Measurements from ENCODE around the gene TERF2IP. TPM values are rescaled to one million over a fixed set of nuclear protein-coding genes. Genes with fewer than 3 reads are reported as not detected.

TERF2IP gene
- total and polyA plus RNA-seq, 2 of the 13 experiments (the other 11 are each of a cell fraction or from before 2014, with no cell fraction given), result 26.4 to 50.2 TPM

DNA sequence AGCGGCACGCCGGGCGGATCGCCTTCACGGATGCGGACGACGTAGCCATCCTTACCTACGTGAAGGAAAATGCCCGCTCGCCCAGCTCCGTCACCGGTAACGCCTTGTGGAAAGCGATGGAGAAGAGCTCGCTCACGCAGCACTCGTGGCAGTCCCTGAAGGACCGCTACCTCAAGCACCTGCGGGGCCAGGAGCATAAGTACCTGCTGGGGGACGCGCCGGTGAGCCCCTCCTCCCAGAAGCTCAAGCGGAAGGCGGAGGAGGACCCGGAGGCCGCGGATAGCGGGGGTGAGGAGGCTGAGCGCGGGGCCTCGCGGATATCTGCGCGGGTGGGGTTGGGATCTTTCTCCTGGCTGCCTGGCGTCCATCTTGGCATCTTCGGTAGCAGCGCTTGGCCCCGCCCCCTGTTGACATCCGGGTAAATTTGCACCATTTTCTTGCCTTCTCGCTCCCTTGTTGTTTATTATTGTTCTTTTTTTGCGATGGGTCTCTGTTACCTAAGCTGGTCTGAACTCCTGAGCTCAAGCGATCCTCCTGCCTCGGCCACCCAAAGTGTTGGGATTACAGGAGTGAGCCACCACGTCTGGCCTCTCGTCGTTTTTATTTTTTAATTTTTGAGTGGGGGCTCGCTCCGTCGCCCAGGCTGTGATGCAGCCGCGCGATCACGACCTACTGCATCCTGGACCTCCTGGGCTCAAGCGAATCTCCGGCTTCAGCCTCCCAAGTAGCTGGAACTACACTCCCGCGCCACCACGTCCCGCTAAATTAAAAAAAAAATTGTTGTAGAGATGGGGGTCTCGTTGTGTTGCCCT is 898 bp downstream of the TERF2IP start (continued):
- TF ChIP-seq, protein P1, sequence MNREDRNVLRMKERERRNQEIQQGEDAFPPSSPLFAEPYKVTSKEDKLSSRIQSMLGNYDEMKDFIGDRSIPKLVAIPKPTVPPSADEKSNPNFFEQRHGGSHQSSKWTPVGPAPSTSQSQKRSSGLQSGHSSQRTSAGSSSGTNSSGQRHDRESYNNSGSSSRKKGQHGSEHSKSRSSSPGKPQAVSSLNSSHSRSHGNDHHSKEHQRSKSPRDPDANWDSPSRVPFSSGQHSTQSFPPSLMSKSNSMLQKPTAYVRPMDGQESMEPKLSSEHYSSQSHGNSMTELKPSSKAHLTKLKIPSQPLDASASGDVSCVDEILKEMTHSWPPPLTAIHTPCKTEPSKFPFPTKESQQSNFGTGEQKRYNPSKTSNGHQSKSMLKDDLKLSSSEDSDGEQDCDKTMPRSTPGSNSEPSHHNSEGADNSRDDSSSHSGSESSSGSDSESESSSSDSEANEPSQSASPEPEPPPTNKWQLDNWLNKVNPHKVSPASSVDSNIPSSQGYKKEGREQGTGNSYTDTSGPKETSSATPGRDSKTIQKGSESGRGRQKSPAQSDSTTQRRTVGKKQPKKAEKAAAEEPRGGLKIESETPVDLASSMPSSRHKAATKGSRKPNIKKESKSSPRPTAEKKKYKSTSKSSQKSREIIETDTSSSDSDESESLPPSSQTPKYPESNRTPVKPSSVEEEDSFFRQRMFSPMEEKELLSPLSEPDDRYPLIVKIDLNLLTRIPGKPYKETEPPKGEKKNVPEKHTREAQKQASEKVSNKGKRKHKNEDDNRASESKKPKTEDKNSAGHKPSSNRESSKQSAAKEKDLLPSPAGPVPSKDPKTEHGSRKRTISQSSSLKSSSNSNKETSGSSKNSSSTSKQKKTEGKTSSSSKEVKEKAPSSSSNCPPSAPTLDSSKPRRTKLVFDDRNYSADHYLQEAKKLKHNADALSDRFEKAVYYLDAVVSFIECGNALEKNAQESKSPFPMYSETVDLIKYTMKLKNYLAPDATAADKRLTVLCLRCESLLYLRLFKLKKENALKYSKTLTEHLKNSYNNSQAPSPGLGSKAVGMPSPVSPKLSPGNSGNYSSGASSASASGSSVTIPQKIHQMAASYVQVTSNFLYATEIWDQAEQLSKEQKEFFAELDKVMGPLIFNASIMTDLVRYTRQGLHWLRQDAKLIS (CRISPR knock-in tag; IDR thresholded peaks at IDR 0.05), result no peak
- TF ChIP-seq ATM (IDR thresholded peaks at IDR 0.05; ENCODE audit: borderline replicate concordance), result no peak
- TF ChIP-seq ZFX (CRISPR knock-in tag; IDR thresholded peaks at IDR 0.05; ENCODE audit: low read depth), result peak; percentile 6; the same call in 1 of the 2 replicates
- no peak; the same call in 1 of the 2 replicates for TF ChIP-seq KDM3A (CRISPR knock-in tag; IDR thresholded peaks at IDR 0.05; ENCODE audit: low read depth)
- peak; percentile 95; the same call in 1 of the 2 replicates for TF ChIP-seq FOXK1 (CRISPR knock-in tag; IDR thresholded peaks at IDR 0.05; ENCODE audit: borderline replicate concordance, low read depth)
- TF ChIP-seq NFIC (IDR thresholded peaks at IDR 0.05; ENCODE audit: low read length), result no peak
- no peak for TF ChIP-seq CBX2 (IDR thresholded peaks at IDR 0.05; ENCODE audit: low read depth, low read length)
- 0 out of 2 replicates have a peak, but pooled peaks have one; percentile 95 for TF ChIP-seq CBX2 (CRISPR knock-in tag; IDR thresholded peaks at IDR 0.05; ENCODE audit: low read depth)
- TF ChIP-seq, protein P2, sequence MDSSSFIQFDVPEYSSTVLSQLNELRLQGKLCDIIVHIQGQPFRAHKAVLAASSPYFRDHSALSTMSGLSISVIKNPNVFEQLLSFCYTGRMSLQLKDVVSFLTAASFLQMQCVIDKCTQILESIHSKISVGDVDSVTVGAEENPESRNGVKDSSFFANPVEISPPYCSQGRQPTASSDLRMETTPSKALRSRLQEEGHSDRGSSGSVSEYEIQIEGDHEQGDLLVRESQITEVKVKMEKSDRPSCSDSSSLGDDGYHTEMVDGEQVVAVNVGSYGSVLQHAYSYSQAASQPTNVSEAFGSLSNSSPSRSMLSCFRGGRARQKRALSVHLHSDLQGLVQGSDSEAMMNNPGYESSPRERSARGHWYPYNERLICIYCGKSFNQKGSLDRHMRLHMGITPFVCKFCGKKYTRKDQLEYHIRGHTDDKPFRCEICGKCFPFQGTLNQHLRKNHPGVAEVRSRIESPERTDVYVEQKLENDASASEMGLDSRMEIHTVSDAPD (CRISPR knock-in tag; IDR thresholded peaks at IDR 0.05), result no peak
- TF ChIP-seq SPEN (CRISPR knock-in tag; IDR thresholded peaks at IDR 0.05; ENCODE audit: low read depth), result no peak; the same call in 1 of the 2 replicates
- TF ChIP-seq FOXJ3 (CRISPR knock-in tag; IDR thresholded peaks at IDR 0.05; ENCODE audit: borderline replicate concordance), result peak; percentile 56; the same call in 1 of the 2 replicates
- TF ChIP-seq ZSCAN22 (CRISPR knock-in tag; IDR thresholded peaks at IDR 0.05), result no peak
- peak; percentile 84 for TF ChIP-seq KDM5A (IDR thresholded peaks at IDR 0.05; ENCODE audit: borderline replicate concordance, low read length)
- TF ChIP-seq ZNF629 (CRISPR knock-in tag; conservative IDR thresholded peaks at IDR 0.05), result no peak
- no peak for TF ChIP-seq TCF7L2 (IDR thresholded peaks at IDR 0.05; ENCODE audit: low read depth, low read length)
- TF ChIP-seq ZFP36L1 (CRISPR knock-in tag; IDR thresholded peaks at IDR 0.05), result peak; percentile 62; the same call in 1 of the 2 replicates
- peak; percentile 39 for TF ChIP-seq ATF7-NPFF (CRISPR knock-in tag; IDR thresholded peaks at IDR 0.05; ENCODE audit: low read depth)
- TF ChIP-seq, protein P3, sequence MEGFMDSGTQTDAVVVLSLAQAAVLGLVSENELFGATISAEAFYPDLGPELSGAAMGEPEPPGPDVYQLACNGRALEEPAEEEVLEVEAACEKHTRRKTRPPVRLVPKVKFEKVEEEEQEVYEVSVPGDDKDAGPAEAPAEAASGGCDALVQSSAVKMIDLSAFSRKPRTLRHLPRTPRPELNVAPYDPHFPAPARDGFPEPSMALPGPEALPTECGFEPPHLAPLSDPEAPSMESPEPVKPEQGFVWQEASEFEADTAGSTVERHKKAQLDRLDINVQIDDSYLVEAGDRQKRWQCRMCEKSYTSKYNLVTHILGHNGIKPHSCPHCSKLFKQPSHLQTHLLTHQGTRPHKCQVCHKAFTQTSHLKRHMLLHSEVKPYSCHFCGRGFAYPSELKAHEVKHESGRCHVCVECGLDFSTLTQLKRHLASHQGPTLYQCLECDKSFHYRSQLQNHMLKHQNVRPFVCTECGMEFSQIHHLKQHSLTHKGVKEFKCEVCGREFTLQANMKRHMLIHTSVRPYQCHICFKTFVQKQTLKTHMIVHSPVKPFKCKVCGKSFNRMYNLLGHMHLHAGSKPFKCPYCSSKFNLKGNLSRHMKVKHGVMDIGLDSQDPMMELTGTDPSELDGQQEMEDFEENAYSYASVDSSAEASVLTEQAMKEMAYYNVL (CRISPR knock-in tag; IDR thresholded peaks at IDR 0.05; ENCODE audit: borderline replicate concordance), result no peak
- TF ChIP-seq RARG (CRISPR knock-in tag; IDR thresholded peaks at IDR 0.05; ENCODE audit: low read depth), result no peak
- no peak for TF ChIP-seq ZNF441 (CRISPR knock-in tag; IDR thresholded peaks at IDR 0.05; ENCODE audit: borderline replicate concordance)
- TF ChIP-seq ISL2 (CRISPR knock-in tag; IDR thresholded peaks at IDR 0.05), result no peak

Data from HepG2 (cell line).